ENCODE measurements around the gene NBPF19. TPM values are rescaled to one million over a fixed set of nuclear protein-coding genes. Genes with fewer than 3 reads are reported as not detected.
"Not testable (repeated sequence)": the region's sequence is repeated elsewhere in the genome, so short reads cannot be mapped to it uniquely, and the experiment has no call there.

The NBPF19 gene
- total RNA-seq: 10 to 100 TPM; 20.4 to 36.9 TPM
- 12.7 TPM for polyA plus RNA-seq (ENCODE audit: insufficient read depth, low read depth, low replicate concordance)
- long read RNA-seq, donor 1, partial matches to known transcripts: 11 of 11 reads
- long read RNA-seq, donor 1, other reads (novel, unspliced or antisense): 0 of 11 reads
- long read RNA-seq, donor 2: 0 reads

GRCh38 chr1:149474745-149475144 is at the start of gene NBPF19:
TSS of gene NBPF19 (plus strand) at chr1:149475045. CDS start at chr1:149475933, 888 bp downstream.
- H3K36me3 ChIP-seq (ENCODE audit: low read depth, missing control alignments); H3K27ac ChIP-seq; H3K4me1 ChIP-seq; H3K4me3 ChIP-seq; intact Hi-C loops (cut with DNase I; ENCODE audit: low total_unique reads); H3K27me3 ChIP-seq; DNase-seq; H3K9me3 ChIP-seq: not testable (repeated sequence)
- WGBS, 2 donors: 91 to 100% methylated on average over 1 of the region's 2 CpGs

- H3K4me3 ChIP-seq; intact Hi-C loops (cut with DNase I; ENCODE audit: low total_unique reads); DNase-seq; H3K36me3 ChIP-seq (ENCODE audit: low read depth, missing control alignments); H3K4me1 ChIP-seq; H3K27ac ChIP-seq; H3K27me3 ChIP-seq; H3K9me3 ChIP-seq: not testable (repeated sequence)
- WGBS, 2 donors: no CpG with 5 or more reads among the region's 3 CpGs
Observed at GRCh38 chr1:149428317-149428716, 46.5 kb upstream of the NBPF19 start.

- H3K4me3 ChIP-seq; H3K27ac ChIP-seq; H3K9me3 ChIP-seq; H3K27me3 ChIP-seq; H3K4me1 ChIP-seq; intact Hi-C loops (cut with DNase I; ENCODE audit: low total_unique reads); H3K36me3 ChIP-seq (ENCODE audit: low read depth, missing control alignments): not testable (repeated sequence)
- 27 to 36% methylated on average over 5 of the region's 6 CpGs for WGBS, 2 donors
- DNase-seq: peak; percentile 15
Observed at GRCh38 chr1:149445451-149445850, 29.4 kb upstream of the NBPF19 start.

DNA sequence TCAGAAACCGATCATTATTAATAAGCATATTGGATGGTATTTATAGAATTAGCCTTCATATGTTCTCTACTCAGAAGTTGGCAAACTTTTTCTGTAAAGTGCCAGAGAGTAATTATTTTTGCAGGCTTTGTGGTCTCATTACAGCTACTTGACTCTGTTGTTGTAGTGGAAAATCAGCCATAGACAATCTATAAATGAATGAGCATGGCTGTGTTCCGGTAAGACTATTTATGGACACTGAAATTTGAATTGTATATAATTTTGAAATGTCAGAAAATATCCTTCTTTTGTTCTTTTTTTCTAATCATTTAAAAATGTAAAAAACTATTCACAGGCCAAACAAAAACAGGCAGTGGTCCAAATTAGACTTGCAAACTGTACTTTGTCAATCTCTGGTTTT is 22.6 kb upstream of the NBPF19 start:
- H3K36me3 ChIP-seq (ENCODE audit: low read depth, missing control alignments); H3K4me1 ChIP-seq; DNase-seq; H3K27me3 ChIP-seq; H3K27ac ChIP-seq; intact Hi-C loops (cut with DNase I; ENCODE audit: low total_unique reads); H3K9me3 ChIP-seq; H3K4me3 ChIP-seq: not testable (repeated sequence)
- 67 to 100% methylated on average over 1 of the region's 2 CpGs for WGBS, 2 donors

DNA sequence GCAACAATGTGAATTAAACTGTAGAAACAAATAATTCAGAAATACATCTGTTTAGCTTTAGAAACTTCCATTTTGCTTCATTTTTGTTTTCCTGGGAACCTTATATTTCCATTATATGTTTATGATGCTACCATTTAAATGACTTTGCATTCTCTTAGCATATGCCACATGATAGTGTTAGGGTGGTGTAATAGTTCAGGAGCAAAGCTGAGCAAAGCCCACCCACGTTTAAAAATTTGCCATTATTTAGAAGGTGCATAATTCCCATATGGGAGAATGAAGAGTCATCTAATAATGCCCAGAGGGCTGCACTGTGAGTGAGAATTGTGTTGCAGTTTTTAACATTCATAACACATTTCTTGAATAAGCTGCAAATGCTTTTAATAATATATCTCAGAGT is 22.2 kb upstream of the NBPF19 start:
- H3K27ac ChIP-seq; H3K36me3 ChIP-seq (ENCODE audit: low read depth, missing control alignments); H3K4me3 ChIP-seq; H3K9me3 ChIP-seq; H3K27me3 ChIP-seq; DNase-seq; intact Hi-C loops (cut with DNase I; ENCODE audit: low total_unique reads); H3K4me1 ChIP-seq: not testable (repeated sequence)
- no CpG with 5 or more reads among the region's 1 CpG for WGBS, 2 donors

- H3K36me3 ChIP-seq (ENCODE audit: low read depth, missing control alignments); H3K27ac ChIP-seq; H3K4me1 ChIP-seq; H3K9me3 ChIP-seq; intact Hi-C loops (cut with DNase I; ENCODE audit: low total_unique reads); H3K27me3 ChIP-seq: not testable (repeated sequence)
- WGBS, 2 donors: 5 to 31% methylated on average over 9 to 15 of the region's 36 CpGs
- H3K4me3 ChIP-seq: peak overlapping the region in 1 of 2 donors; percentile 24
- DNase-seq: peak; percentile 32
Observed at GRCh38 chr1:149558350-149558825, 83.5 kb downstream of the NBPF19 start.

DNA sequence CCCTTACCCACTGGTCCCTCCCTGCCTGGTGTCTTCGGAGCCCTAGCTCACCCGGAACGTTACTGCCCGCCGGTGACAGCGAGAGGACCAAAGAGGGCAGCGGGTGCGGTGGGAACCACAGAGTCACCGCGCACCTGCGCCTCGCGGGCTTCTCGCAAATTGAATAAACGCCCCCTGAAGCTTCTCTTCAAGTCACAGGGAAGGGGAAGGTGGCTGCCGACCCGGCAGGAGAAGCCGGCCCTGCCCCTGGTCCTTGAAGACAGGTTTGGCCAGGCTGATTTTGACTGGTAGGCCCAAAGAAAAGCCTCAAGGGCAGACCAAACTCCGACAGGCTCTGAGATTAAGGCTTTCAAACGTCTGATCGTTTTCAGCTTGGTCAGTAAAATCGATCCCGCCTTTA is 87.0 kb downstream of the NBPF19 start:
- H3K36me3 ChIP-seq (ENCODE audit: low read depth, missing control alignments); H3K9me3 ChIP-seq; H3K27me3 ChIP-seq; H3K4me1 ChIP-seq; H3K27ac ChIP-seq; H3K4me3 ChIP-seq; DNase-seq; intact Hi-C loops (cut with DNase I; ENCODE audit: low total_unique reads): not testable (repeated sequence)
- WGBS, 2 donors: 64% methylated on average over 5 of the region's 23 CpGs; no CpG with 5 or more reads in 1 of the 2 donors

GRCh38 chr1:149565485-149565884 is 90.6 kb downstream of the NBPF19 start:
- H3K4me3 ChIP-seq; H3K27ac ChIP-seq; H3K9me3 ChIP-seq; DNase-seq; intact Hi-C loops (cut with DNase I; ENCODE audit: low total_unique reads); H3K36me3 ChIP-seq (ENCODE audit: low read depth, missing control alignments); H3K4me1 ChIP-seq; H3K27me3 ChIP-seq: not testable (repeated sequence)
- 100% methylated on average over 1 of the region's 4 CpGs for WGBS, 2 donors

- intact Hi-C loops (cut with DNase I; ENCODE audit: low total_unique reads): not testable (repeated sequence)
Observed at GRCh38 chr1:149572763-149573162, 97.9 kb downstream of the NBPF19 start.

DNA sequence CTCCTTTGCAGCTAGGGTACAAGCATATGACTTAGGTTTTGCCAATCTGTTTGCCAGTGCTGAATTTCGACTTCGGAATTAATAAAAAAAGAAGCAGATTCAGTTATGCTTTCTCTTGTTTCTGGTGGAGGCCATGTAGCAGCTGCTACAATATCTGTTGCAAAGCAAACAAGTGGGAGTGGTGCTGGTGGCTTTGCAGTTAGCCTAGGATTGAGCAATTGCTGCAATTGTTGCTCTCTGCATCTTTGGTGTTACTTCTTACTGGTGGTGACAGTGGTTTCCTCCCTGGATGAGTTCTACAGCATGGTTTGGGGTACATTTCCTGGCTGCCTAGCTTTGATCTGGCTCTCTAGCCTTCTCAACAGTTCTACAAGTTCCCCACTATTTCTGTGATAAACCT is 110.7 kb downstream of the NBPF19 start:
- peak; percentile 16 for DNase-seq
- H3K27ac ChIP-seq; H3K36me3 ChIP-seq (ENCODE audit: low read depth, missing control alignments); H3K4me3 ChIP-seq; H3K27me3 ChIP-seq; intact Hi-C loops (cut with DNase I; ENCODE audit: low total_unique reads); H3K9me3 ChIP-seq; H3K4me1 ChIP-seq: not testable (repeated sequence)
- 40% methylated on average over 2 of the region's 2 CpGs; no CpG with 5 or more reads in 1 of the 2 donors for WGBS, 2 donors

More at GRCh38 chr1:149572763-149573162, 97.9 kb downstream of the NBPF19 start:
- not testable (repeated sequence) for H3K4me3 ChIP-seq; H3K9me3 ChIP-seq; H3K27ac ChIP-seq; H3K36me3 ChIP-seq (ENCODE audit: low read depth, missing control alignments); DNase-seq; H3K27me3 ChIP-seq; H3K4me1 ChIP-seq

Measured in testis (tissue), 5 donors.